ENCODE measurements around the gene PROX2. TPM values are rescaled to one million over a fixed set of nuclear protein-coding genes. Genes with fewer than 3 reads are reported as not detected.

Gene PROX2
- polyA plus RNA-seq, 1 donor (not counting 4 experiments of a cell fraction or from before 2014, with no cell fraction given), result not detected

- no peaks in the 10 kb centered on the region for H3K9me3 ChIP-seq (ENCODE audit: control insufficient read depth, low read depth, low read length)
- H3K9ac ChIP-seq (ENCODE audit: control insufficient read depth, extremely low read depth, insufficient read depth, low read length), result no peak overlapping the region
- no peak overlapping the region for H3K27ac ChIP-seq (ENCODE audit: control insufficient read depth, insufficient read depth, low read length)
- no peak overlapping the region for H3K4me3 ChIP-seq (ENCODE audit: control insufficient read depth in 2 of 3, extremely low read depth in 1 of 3, insufficient read depth in 2 of 3, low read depth in 1 of 3, low read length in 3 of 3)
- H2AFZ ChIP-seq (ENCODE audit: control insufficient read depth, low read length), result no peak overlapping the region
- H3K36me3 ChIP-seq (ENCODE audit: control insufficient read depth in 2 of 2, extremely low read depth in 1 of 2, insufficient read depth in 2 of 2, low read length in 2 of 2), result peaks cover 8 to 11% of the 10 kb centered on the region in 2 experiments
- H4K20me1 ChIP-seq (ENCODE audit: control insufficient read depth, extremely low read depth, insufficient read depth, low read length), result no peaks in the 10 kb centered on the region
- H3K27me3 ChIP-seq (ENCODE audit: control insufficient read depth, extremely low read depth, insufficient read depth, low read length), result no peaks in the 10 kb centered on the region
- no peak for TF ChIP-seq EZH2 (IDR thresholded peaks at IDR 0.05; ENCODE audit: low read length)
- no peak for TF ChIP-seq CTCF (optimal IDR thresholded peaks at IDR 0.05 in 1 of 3, IDR thresholded peaks at IDR 0.05 in 1 of 3, conservative IDR thresholded peaks at IDR 0.05 in 1 of 3; ENCODE audit: extremely low read depth in 1 of 3, insufficient read depth in 2 of 3, low read length in 3 of 3)
- DNase-seq (ENCODE audit: low read depth, low spot score), result no peak
- FAIRE-seq, result no peak
- no peaks in the 10 kb centered on the region for H3K9me1 ChIP-seq (ENCODE audit: control insufficient read depth, extremely low read depth, insufficient read depth, low read length)
- dilution Hi-C loops (cut with MboI; ENCODE audit: extremely low pct_ligation_motif_present, low sequenced_read_pairs), result no loop called here
- H3K4me2 ChIP-seq (ENCODE audit: control insufficient read depth, extremely low read depth, insufficient read depth, low read depth, low read length), result no peak overlapping the region
- H3K79me2 ChIP-seq (ENCODE audit: control insufficient read depth, insufficient read depth, low read length), result no peaks in the 10 kb centered on the region
- H3K4me1 ChIP-seq (ENCODE audit: control insufficient read depth, extremely low read depth, insufficient read depth, low read length), result peaks cover 6% of the 10 kb centered on the region
Observed at GRCh38 chr14:74909911-74910310, 34.0 kb upstream of the PROX2 start.

- Histone ChIP-seq H2AFZ (ENCODE audit: control insufficient read depth, low read length) (no peak overlapping the region), H3K4me2 (ENCODE audit: control insufficient read depth, extremely low read depth, insufficient read depth, low read depth, low read length) (no peak overlapping the region), H3K9me1 (ENCODE audit: control insufficient read depth, extremely low read depth, insufficient read depth, low read length) (no peaks in the 10 kb centered on the region), H3K9ac (ENCODE audit: control insufficient read depth, extremely low read depth, insufficient read depth, low read length) (no peak overlapping the region), H4K20me1 (ENCODE audit: control insufficient read depth, extremely low read depth, insufficient read depth, low read length) (no peaks in the 10 kb centered on the region), H3K27me3 (ENCODE audit: control insufficient read depth, extremely low read depth, insufficient read depth, low read length) (no peaks in the 10 kb centered on the region), H3K36me3 (ENCODE audit: control insufficient read depth in 2 of 2, extremely low read depth in 1 of 2, insufficient read depth in 2 of 2, low read length in 2 of 2) (peaks cover 9 to 13% of the 10 kb centered on the region in 2 experiments), H3K27ac (ENCODE audit: control insufficient read depth, insufficient read depth, low read length) (no peak overlapping the region), H3K79me2 (ENCODE audit: control insufficient read depth, insufficient read depth, low read length) (no peaks in the 10 kb centered on the region), H3K4me3 (ENCODE audit: control insufficient read depth in 2 of 3, extremely low read depth in 1 of 3, insufficient read depth in 2 of 3, low read depth in 1 of 3, low read length in 3 of 3) (no peak overlapping the region), H3K4me1 (ENCODE audit: control insufficient read depth, extremely low read depth, insufficient read depth, low read length) (peaks cover 6% of the 10 kb centered on the region), H3K9me3 (ENCODE audit: control insufficient read depth, low read depth, low read length) (no peaks in the 10 kb centered on the region)
- DNase-seq (ENCODE audit: low read depth, low spot score), result no peak
- no peak for FAIRE-seq
- TF ChIP-seq CTCF (optimal IDR thresholded peaks at IDR 0.05 in 1 of 3, IDR thresholded peaks at IDR 0.05 in 1 of 3, conservative IDR thresholded peaks at IDR 0.05 in 1 of 3; ENCODE audit: extremely low read depth in 1 of 3, insufficient read depth in 2 of 3, low read length in 3 of 3) (no peak), EZH2 (IDR thresholded peaks at IDR 0.05; ENCODE audit: low read length) (no peak)
- dilution Hi-C loops (cut with MboI; ENCODE audit: extremely low pct_ligation_motif_present, low sequenced_read_pairs), result no loop called here
Observed at GRCh38 chr14:74909501-74909900, 33.6 kb upstream of the PROX2 start.
